Sigmoid colon (tissue), 4 donors: ENCODE results near the gene ABCF2.

Source experiments
- CTCF ChIP-seq, 4 experiments: fragments of 450-650 bp in 3 of 4; fragments of 200-600 bp in 1 of 4; IDR thresholded peaks; one replicate each; pipeline ENCODE4 v1.5.1; 2016 to 2019; ENCODE audit warnings: antibody characterized with exemption in 4 of 4, mild to moderate bottlenecking in 3 of 4, moderate library complexity in 2 of 4
- EP300 ChIP-seq, 4 donors: sonication (generic); formaldehyde crosslinking; IDR thresholded peaks; one replicate each; pipeline ENCODE4 v1.6.1; 2017; ENCODE audit warnings: antibody characterized with exemption in 4 of 4
- POLR2A ChIP-seq, 2 donors: fragments of 450-650 bp; IDR thresholded peaks; one replicate each; pipeline ENCODE4 v1.6.1; 2016; ENCODE audit warnings: antibody characterized with exemption in 2 of 2, mild to moderate bottlenecking in 2 of 2, moderate library complexity in 2 of 2
- POLR2AphosphoS5 ChIP-seq, 4 donors: sonication (generic); formaldehyde crosslinking; IDR thresholded peaks; one replicate each; pipeline ENCODE4 v1.6.1; 2017; ENCODE audit warnings: antibody characterized with exemption in 4 of 4

- no peak for TF ChIP-seq CTCF (IDR thresholded peaks at IDR 0.05)
- no peak for TF ChIP-seq EP300 (IDR thresholded peaks at IDR 0.05)
- TF ChIP-seq POLR2AphosphoS5 (IDR thresholded peaks at IDR 0.05): no peak
- TF ChIP-seq POLR2A (IDR thresholded peaks at IDR 0.05): no peak
These were observed 21.5 kb upstream of the ABCF2 start, which contains the start of gene SMARCD3 for GRCh38 chr7:151248346-151249033.
